AG08395 (cell line): ENCODE results near the gene C8G.

Experiments used
- DNase-seq: peaks from one replicate; pipeline ENCODE4 v3.0.0; 2012; ENCODE audit warnings: mixed read lengths, low spot score

Gene C8G

DNA sequence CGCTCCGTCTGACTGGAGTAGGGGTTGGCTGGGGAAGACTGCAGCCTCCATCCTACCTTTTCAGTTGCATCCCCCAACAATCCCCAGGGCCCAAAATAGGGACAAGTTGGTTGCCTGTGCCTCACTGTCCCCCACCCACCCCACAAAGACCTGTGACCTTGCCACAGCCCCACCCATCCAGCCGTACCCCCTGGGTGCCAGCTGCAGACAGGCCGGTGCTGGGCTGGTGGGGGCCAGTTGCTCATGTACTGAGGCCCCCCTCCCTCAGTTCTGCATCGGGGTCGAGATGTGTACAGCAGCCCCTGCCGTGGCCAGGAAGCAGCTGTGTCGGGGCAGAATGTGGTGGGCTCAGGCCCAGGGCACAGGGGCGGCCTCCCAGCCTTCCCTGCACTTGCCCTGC is 38.1 kb downstream of the C8G start:
- DNase-seq: no peak

DNA sequence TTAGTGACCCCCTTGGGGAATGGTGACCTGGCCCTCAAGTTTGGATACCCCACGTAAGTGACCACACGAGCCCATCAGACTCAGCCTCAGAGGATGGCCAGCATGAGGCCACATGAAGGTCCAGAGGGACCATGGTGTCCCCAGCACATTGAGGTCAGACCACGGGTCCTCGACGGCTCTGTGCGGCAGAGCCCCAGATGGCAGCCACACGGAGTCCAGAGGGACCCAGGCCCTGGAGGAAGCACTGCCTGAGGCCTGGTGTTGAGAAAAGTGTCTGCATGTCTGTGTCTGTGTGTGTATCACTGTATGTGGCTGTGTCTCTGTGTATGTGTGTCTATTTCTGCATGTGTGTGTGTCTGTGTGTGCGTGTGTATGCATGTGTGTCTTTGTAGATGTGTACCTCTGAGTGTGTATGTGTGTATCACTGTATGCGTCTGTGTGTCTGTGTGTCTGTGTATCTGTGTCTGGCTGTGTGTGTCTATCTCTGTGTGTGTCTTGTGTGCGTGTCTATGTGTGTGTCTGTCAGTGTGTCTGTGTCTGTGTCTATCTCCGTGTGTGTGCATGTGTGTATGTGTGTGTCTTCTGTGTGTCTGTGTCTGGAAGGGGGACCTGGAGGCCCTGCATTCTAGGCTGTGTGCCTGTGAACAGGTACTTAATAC is 38.7 kb downstream of the C8G start:
- no peak for DNase-seq

DNA sequence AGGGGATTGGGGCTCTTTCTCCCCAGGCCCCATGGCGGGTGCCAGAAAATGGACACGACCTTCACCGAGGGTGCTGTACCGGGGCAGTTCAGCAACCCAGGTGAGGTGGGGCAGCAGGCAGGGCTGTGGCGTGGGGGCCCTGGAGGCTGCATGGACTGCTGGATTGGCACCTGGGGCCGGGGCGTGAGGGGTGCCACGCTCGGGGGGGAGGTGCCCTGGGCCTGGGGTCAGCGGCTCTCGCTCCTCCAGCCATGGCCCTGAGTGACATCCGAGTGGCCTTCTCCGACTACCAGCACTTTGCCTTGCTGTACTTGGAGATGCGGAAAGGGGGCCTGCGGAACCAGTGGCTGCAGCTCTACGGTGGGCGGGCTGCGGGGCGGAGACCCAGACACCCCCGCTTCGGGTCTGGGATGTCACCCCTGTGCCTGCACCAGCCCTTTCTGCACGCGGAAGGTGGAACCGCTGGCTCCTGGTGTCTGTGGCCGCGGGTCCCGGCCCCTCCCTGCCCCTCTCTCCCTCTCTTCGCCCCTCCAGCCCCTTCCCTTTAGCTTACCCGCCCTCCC is 39.5 kb downstream of the C8G start:
- no peak for DNase-seq

DNA sequence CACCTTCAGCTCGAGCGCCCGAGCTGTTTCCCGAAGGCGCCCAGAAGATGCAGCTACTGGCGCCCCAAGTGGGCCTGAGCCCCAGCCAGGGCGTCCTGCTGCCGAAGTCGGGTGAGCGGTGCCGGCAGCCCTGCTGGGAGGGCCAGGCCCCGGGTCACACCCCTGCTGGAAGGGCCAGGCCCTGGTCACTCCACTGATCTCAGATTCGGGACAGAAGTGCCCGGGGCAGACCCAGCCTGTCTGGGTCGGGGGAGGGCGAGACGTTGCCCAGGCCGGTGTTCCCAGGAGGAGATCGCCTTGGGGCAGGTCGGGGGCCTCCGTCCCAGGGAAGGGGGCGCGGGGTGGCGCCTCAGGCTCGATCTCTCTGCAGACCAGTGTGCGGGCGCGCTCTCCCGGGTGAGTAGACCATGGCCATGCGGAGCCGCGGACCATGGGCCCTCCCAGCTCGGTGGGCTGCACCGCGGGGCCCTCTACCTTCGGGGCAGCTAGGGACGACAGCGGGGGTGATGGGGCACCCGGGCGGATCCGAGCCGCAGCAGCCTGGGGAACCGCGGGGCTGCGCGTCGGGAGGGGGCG is 40.1 kb downstream of the C8G start:
- no peak for DNase-seq

DNA sequence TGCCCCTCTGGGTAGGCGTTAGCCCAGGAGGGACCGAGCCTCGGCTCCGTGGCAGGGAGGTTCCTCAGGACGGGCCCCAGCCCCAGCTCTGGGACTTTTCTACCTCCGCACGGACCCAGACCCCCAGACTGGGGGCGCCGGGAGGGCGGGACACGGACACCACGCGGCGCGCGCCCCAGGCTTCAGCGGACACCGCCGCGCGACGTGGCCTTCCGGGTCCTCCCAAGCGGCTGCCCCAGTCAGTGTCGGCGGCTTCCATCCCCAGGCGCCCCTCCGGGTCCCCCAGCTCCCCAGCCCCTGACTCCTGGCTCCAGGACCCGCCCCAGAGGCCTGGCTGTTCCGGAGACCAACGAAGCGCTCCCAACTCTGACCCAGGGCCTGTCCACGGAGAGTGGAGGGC is 40.8 kb downstream of the C8G start:
- DNase-seq: no peak

DNA sequence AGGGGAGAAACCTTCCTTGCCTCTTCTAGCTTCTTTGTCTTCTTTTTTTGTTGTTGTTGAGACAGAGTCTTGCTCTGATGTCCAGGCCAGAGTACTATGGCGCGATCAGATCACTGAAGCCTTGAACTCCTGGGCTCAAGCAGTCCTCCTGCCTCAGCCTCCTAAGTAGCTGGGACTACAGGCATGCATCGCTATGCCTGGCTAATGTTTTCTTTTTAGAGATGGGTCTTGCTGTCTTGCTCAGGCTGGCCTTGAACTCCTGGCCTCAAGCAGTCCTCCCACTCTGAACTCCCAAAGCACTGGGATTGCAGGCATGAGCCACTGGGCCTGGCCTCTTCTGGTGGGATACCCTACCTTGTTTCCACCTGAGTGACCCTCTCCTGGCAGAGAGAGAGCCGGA is 43.8 kb downstream of the C8G start:
- no peak for DNase-seq

DNA sequence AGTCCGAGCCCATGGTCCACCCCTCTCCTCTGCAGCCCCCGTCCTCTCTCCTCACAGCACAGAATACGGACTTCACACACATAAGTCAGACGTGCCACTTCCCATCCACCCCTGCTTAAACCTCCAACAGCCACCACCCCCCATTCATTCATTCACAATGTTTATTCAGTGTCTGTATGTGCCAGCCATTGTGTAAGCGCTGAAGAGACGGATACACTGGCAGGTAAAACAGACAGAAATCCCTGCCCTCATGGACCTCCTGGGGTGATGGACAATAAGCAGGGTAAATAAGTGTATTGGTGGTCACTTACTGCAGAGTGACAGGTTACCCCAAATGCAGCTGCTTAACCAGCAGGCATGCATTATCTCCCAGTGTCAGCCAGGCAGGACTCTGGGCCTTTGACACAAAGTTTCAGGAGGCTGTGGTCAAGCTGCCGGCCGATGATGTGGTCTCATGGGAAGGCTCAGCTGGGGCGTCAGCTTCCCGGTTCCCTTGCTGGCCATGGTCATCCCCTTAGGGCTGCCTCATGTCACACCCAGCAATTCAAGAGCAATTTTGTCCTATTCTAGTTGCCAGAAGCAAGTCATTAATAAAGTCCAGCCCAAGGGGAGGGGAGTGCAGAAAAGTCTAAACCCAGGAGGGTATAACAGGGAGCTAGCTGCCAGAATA is 45.3 kb downstream of the C8G start:
- DNase-seq: no peak

DNA sequence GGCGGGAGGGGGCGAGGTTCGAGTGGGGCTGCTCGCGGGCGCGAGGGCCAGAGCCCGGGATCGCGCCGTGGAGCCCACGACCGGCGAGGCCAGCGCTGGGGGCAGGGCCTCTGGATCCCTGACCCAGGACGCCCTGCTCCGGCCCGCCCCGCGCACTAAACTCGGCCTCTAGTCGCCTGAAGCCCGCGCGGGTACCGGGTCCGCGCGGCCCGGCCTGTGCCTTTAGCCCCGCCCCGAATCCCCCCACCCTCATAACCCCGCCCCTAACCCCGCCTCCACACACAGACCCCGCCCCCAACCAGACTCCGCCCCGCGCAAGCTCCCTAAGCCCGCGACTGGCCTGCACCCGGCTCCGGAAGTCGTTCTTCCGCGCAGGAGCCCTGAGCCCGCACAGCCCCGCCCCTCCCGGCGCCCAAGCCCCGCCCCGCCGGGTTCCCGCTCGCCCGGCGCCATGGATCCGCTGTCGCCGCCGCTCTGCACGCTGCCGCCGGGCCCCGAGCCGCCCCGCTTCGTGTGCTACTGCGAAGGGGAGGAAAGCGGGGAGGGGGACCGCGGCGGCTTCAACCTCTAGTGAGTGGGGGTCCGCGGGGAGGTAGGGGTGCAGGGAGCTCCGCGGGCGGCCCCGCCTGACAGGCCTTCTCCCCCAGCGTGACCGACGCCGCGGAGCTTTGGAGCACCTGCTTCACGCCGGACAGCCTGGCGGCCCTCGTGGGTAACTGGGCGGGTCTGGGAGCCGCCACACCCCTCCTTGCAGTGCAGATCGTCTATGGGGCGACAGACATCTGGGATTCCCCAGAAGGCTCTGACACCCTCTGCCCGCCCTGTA is 47.2 kb downstream of the C8G start, which contains the start of gene PAXX:
TSS of gene PAXX (plus strand) at position 430 of the 826 bp plus-strand sequence. CDS start at position 452, 22 bp downstream.
- DNase-seq: peak; percentile 98

DNA sequence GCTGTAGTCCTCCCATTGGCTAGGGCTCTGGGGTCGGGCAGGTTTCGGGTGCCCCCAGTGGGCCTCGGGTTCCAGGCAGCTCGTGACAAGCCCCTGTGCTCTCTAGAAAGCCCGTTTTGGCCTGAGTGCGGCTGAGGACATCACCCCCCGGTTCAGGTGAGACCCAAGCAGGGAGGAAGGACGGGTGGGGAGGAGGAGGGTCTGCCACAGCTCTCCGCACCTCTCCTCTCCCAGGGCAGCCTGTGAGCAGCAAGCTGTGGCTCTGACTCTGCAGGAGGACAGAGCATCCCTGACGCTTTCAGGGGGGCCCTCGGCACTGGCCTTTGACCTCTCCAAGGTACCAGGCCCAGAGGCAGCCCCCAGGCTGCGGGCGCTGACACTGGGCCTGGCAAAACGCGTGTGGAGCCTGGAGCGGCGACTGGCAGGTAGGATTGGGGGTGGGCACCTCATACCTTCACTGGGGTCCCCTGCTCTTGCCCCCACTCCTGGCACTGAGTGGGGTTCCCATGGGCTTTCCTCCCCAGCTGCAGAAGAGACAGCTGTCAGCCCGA is 47.9 kb downstream of the C8G start:
- DNase-seq: no peak

DNA sequence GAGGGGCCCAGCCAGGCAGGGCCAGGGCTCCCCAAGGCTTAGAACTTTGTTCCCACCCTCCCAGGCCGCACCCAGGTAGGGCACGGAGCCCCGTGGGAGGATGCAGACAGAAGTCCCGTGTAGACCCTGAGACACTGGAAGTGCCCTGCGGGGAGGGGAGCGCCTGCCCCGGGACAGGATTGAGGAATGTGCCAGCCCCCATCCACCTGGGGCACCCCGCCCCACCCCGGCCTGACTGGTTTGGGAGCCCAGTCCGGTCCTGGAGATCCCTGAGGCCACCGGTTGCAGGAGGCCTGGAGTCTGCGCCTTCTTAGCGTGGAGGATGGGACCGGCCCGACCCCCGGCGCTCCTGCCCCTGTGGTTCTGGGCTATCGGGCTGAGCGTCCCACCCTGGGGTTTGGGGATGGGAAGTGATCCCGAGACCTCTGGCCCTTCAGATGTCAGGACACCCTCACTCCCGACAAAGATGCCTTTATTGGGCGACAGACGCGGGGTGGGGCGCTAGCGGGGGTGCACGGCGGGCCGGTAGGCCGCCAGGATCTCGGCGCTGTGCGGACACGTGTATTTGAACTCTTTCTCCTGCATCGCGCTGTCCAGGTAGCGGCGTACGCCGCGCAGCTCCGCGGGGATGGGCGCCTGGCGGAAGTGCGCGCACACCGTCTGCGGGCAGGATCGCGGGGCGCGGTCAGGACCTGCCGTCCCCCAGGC is 49.3 kb downstream of the C8G start:
- DNase-seq: no peak

DNA sequence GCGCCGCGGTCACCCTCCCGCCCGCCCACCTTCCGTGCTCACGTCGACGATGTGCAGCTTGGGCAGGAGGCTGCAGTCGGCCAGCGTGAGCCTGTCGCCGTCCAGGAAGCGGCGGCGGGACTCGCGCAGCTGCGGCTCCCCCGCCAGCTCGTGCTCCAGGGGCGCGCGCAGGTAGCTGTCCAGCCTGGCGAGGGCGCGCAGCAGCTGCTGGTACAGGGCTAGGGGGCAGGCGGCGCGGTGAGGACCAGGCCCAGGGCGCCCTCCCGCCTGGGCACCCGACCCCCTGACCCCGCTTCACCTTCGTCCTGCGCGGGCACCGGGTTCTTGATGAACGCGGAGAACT is 49.8 kb downstream of the C8G start:
- no peak for DNase-seq

DNA sequence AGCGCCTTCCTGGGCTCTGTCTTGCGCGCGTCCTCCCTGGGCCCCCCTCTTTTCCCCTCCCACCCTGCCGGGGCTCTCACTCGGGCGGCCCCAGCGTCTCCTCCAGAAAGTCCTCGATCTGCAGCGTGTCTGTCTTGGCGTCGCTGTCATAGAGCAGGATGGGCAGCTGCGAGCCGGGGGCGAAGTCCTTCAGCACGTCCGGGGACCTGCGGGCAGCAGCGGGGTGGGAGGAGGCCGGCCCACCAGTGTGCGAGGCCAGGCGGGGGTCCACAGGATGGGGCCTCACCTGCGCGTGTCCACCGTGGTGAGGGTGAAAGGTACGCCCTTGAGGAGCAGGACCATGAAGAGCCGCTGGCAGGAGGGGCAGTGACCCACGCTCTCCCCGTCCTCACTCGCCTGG is 50.3 kb downstream of the C8G start:
- no peak for DNase-seq

DNA sequence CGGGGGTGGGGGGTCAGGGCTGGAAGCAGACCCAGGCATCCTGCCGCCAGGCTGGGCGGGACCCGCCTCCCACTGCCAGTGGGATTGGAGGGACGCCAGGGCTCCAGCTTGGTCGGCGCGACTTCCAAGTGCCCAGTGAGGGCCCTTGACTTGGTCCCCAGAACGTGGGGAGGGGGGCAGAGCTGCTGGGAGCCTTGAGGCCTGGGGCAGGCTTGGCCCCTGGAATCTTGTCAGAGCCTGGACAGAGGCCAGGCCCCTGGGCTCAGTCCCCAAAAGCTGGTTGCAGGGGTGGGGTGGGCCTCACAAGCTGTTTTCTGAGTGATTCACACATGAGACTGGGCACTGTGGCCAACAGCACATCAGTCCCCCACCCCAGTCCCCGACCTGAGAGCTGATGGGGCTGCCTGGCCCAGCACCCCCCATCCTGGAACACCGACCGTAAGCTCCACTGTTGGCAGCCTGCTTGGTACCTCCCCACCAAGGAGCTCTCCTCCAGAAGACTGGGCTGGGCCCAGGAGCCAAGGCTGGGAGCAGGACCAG is 50.8 kb downstream of the C8G start:
- peak; percentile 56 for DNase-seq
